LNCaP clone FGC (cell line): ENCODE measurements around the gene BOD1L2.

Experiments
- DNase-seq: peaks from one replicate; pipeline ENCODE4 v3.0.0-alpha.2; 2011; ENCODE audit warnings: low read depth
- H3K4me3 ChIP-seq: 2 replicates; pipeline ENCODE4 v1.5.1; 2011; ENCODE audit warnings: mild to moderate bottlenecking, low read depth, low read length, control low read depth
- TF ChIP-seq, protein P1 (sequence below): IDR thresholded peaks from 2 replicates; pipeline ENCODE4 v1.5.1; 2012; ENCODE audit warnings: mild to moderate bottlenecking; ENCODE audit not compliant: control insufficient read depth, insufficient read depth; ENCODE audit errors: extremely low read depth

The BOD1L2 gene

DNA sequence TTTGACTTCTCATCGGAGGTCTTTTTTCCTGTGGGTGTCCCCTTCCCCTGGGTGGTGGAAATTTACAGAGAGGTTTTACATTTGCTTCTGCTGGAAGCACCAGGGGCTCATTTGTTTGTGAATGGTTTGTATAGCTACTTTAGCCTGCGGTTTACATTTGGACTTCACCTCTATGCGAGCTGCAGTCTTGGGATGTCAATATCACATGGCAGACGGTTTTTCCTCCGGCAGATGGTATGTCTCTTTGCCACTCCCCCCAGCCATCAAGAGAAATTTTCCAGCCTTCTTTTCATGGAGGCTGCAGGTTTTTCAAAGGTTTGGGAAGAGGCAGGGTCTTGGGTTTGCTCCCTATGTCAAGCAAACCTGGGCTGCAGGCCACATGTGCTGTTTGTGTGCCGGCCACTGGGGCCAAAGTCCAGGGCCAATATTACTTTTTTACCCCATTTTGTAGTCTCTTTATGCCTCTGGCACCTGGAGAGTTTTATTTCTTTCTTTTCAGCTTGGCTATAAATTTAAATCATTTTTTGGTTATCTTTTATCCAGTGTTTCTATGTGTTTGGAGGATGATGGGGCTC is 23.9 kb upstream of the BOD1L2 start:
- TF ChIP-seq, protein P1, sequence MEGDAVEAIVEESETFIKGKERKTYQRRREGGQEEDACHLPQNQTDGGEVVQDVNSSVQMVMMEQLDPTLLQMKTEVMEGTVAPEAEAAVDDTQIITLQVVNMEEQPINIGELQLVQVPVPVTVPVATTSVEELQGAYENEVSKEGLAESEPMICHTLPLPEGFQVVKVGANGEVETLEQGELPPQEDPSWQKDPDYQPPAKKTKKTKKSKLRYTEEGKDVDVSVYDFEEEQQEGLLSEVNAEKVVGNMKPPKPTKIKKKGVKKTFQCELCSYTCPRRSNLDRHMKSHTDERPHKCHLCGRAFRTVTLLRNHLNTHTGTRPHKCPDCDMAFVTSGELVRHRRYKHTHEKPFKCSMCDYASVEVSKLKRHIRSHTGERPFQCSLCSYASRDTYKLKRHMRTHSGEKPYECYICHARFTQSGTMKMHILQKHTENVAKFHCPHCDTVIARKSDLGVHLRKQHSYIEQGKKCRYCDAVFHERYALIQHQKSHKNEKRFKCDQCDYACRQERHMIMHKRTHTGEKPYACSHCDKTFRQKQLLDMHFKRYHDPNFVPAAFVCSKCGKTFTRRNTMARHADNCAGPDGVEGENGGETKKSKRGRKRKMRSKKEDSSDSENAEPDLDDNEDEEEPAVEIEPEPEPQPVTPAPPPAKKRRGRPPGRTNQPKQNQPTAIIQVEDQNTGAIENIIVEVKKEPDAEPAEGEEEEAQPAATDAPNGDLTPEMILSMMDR = no peak
- H3K4me3 ChIP-seq = no peak overlapping the region
- DNase-seq = no peak

DNA sequence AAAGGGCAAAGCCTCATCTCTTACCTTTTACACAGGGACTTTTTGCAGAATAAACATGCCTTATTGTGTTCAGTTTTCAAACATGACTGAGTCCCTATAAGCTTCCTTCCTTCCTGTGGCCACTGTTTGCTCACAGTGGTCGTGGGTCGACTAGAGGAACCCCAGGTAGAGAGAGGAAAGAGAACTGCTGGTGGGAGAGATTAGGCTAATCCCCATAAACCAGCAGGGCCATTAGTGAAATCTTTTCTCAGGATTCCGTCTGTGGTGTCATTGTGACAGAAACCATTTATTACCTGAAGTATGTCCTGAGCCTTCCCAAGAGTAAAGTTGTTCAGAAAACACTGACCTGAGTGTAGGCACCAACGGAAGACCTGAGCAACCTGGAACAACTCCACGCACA is 21.3 kb upstream of the BOD1L2 start:
- H3K4me3 ChIP-seq = no peak overlapping the region
- DNase-seq = no peak
- TF ChIP-seq, protein P1 = no peak

DNA sequence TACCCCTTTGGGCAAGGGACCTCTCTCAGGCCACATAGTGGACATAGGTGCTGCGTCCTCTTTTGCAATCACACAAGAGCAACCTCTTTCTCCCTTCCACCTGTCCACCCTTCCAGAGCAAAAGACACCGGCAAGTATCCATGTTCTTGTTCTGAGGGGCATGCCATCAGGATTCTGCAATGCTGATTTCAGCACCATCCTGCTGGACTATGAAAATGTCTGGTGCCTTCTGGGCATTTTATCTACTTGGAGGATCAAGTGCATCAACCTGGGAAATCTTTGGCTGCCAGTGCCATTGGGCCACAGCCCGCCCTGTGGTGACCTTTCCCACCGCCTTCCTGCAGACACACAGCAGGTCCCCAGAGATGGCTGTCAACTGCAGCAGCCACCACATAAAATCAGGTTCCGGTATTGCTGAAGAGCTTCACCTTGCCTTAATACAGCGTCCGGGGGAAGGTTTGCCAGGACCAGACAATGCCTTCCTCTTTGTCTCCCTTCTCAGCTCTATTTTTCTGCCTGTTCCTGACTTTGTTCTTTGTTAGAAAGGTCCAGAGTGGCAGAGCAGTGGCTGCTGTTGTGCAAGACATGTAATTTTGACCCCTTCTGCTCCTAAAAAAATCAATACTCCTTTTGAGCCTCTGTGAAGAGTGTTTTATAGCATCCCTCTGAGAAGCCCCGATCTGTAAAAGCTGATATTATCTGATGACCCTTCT is 18.5 kb upstream of the BOD1L2 start:
- H3K4me3 ChIP-seq = no peak overlapping the region
- TF ChIP-seq, protein P1 = no peak
- DNase-seq = no peak

DNA sequence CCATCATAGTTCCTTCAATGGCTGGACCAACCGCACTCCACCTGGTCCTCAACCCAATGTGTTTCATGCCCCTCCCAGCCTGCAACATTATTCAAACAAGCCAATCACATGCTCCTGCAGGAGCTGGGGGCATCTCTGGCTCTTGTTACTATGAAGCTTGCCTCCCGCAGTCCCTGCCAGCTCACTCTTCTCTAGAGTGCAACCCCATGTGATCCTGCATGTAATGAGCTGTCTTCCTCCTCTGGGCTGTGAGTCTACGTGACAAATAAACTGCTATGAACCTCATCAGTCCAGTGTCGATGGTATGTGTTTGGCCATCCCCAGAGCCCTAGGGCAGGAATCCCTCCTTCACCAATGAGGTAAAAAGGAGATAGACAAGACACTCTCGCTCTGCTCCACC is 15.8 kb upstream of the BOD1L2 start:
- no peak for DNase-seq
- TF ChIP-seq, protein P1 = no peak
- H3K4me3 ChIP-seq = no peak overlapping the region

- peak; percentile 96 for DNase-seq
- TF ChIP-seq, protein P1 = no peak
- H3K4me3 ChIP-seq = no peak overlapping the region
These were observed 15.1 kb upstream of the BOD1L2 start for GRCh38 chr18:57131782-57132181.

DNA sequence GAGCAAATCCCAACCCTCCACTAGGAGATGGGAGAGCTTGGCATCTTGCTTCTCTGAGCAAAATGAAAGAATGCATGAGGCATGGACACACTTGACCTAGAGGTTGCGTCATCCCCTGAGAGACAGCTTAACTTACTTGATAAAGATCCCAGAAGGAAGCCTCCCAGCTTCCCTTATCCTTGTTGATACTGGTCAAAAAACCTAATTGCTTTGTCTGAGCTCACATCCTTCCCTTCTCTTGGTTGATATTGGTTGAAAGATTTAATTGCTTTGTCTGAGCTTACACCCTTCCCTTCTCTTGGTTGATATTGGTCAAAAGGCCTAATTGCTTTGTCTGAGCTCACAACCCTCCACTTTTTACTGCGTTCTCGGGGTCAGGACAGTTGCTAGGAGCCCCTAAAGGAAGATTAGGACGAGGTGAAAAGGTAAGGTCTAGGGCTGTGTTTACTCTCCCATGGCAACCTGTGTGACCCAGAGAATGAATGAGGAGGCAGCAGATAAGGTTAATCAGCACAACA is 12.2 kb upstream of the BOD1L2 start:
- H3K4me3 ChIP-seq = no peak overlapping the region
- TF ChIP-seq, protein P1 = no peak
- DNase-seq = no peak
